K562 (cell line): Measurements from ENCODE around the gene HEXIM1. TPM values are rescaled to one million over a fixed set of nuclear protein-coding genes. Genes with fewer than 3 reads are reported as not detected.

ENCODE experiments used
- ARID2 ChIP-seq: fragments of 450-650 bp; IDR thresholded peaks from 2 replicates; pipeline ENCODE4 v1.6.1; 2017; ENCODE audit warnings: antibody characterized with exemption, mild to moderate bottlenecking
- ATF4 ChIP-seq: fragments of 450-650 bp; formaldehyde crosslinking; IDR thresholded peaks from 2 replicates; pipeline ENCODE4 v1.4.0; 2022; ENCODE audit warnings: mild to moderate bottlenecking, moderate library complexity
- BDP1 ChIP-seq: IDR thresholded peaks from 3 replicates; pipeline ENCODE4 v1.6.1; 2011; ENCODE audit not compliant: insufficient read length, insufficient read depth
- CBX3 ChIP-seq, 2 experiments: IDR thresholded peaks; 1 replicate in 1 of 2; 2 replicates in 1 of 2; pipeline ENCODE4 v1.6.1; 2012; ENCODE audit warnings: inconsistent platforms in 2 of 2, low read length in 2 of 2, borderline replicate concordance in 1 of 2, control low read depth in 1 of 2
- E2F3 ChIP-seq: fragments of 250-450 bp; sonication (Bioruptor Pico); IDR thresholded peaks from 2 replicates; pipeline ENCODE4 v1.4.0; 2020; ENCODE audit warnings: mild to moderate bottlenecking
- E2F8 ChIP-seq: fragments of 450-650 bp; IDR thresholded peaks from 2 replicates; pipeline ENCODE4 v1.7.1; 2018; ENCODE audit warnings: mild to moderate bottlenecking, low read depth; ENCODE audit not compliant: partially characterized antibody
- ELF2 ChIP-seq: fragments of 250-450 bp; sonication (Bioruptor Pico); IDR thresholded peaks from 2 replicates; pipeline ENCODE4 v1.5.0; 2021; ENCODE audit warnings: mild to moderate bottlenecking
- EP400 ChIP-seq: fragments of 450-650 bp; IDR thresholded peaks from 2 replicates; pipeline ENCODE4 v1.6.1; 2017; ENCODE audit warnings: antibody characterized with exemption, mild to moderate bottlenecking, moderate library complexity
- FOXA1 ChIP-seq: fragments of 450-650 bp; IDR thresholded peaks from 2 replicates; pipeline ENCODE4 v1.6.1; 2016; ENCODE audit warnings: mild to moderate bottlenecking, borderline replicate concordance
- FOXK2 ChIP-seq, 2 experiments: fragments of 450-650 bp; IDR thresholded peaks in 1 of 2; conservative IDR thresholded peaks in 1 of 2; 2 replicates each; pipeline ENCODE4 v1.6.1; 2016; ENCODE audit warnings: low read depth in 2 of 2, mild to moderate bottlenecking in 1 of 2
- HMGN3 ChIP-seq: IDR thresholded peaks from 2 replicates; pipeline ENCODE4 v1.6.1; 2011; ENCODE audit warnings: borderline replicate concordance, low read depth, mild to moderate bottlenecking, mixed read lengths, low read length; ENCODE audit not compliant: insufficient read length; ENCODE audit errors: extremely low read depth
- KDM1A ChIP-seq, 2 experiments: fragments of 450-650 bp; IDR thresholded peaks; 2 replicates each; pipeline ENCODE4 v1.6.1; 2016; ENCODE audit warnings: mild to moderate bottlenecking in 2 of 2
- MCM3 ChIP-seq: fragments of 450-650 bp; IDR thresholded peaks from 2 replicates; pipeline ENCODE4 v1.6.1; 2016
- POLR2AphosphoS5 ChIP-seq: IDR thresholded peaks from 2 replicates; pipeline ENCODE4 v1.6.1; 2011; ENCODE audit warnings: mild to moderate bottlenecking, low read depth, low read length, moderate library complexity; ENCODE audit not compliant: control insufficient read depth, insufficient read depth
- TEAD2 ChIP-seq: fragments of 450-650 bp; IDR thresholded peaks from 2 replicates; pipeline ENCODE4 v1.6.1; 2016; ENCODE audit warnings: missing genetic modification characterization, control low read depth, missing compliant biosample characterization
- VEZF1 ChIP-seq: fragments of 200-800 bp; sonication (Bioruptor generic); IDR thresholded peaks from 2 replicates; pipeline ENCODE4 v1.6.1; 2017; ENCODE audit warnings: missing genetic modification characterization, missing compliant biosample characterization
- ZKSCAN1 ChIP-seq: fragments of 150-350 bp; IDR thresholded peaks from 2 replicates; pipeline ENCODE4 v1.6.1; 2016; ENCODE audit warnings: low read depth, low read length
- ZNF277 ChIP-seq: fragments of 250-450 bp; sonication (Bioruptor Pico); IDR thresholded peaks from 2 replicates; pipeline ENCODE4 v1.8.0; 2022; ENCODE audit warnings: inconsistent platforms, mild to moderate bottlenecking, moderate library complexity, borderline replicate concordance
- ZNF282 ChIP-seq: sonication (generic); formaldehyde crosslinking; IDR thresholded peaks from 2 replicates; pipeline ENCODE4 v1.8.1; 2023; ENCODE audit warnings: missing genetic modification reagents
- ZNF512 ChIP-seq: IDR thresholded peaks from 2 replicates; pipeline ENCODE4 v1.6.1; 2016; ENCODE audit warnings: missing genetic modification characterization, missing compliant biosample characterization
- polyA plus RNA-seq, 8 experiments: library from polyadenylated mRNA; depleted of rRNA in 4 of 8; stranded (reverse) in 5 of 8; unstranded in 3 of 8; fragments of >200 nt; fragmentation: Nextera tagmentation in 2 of 8; fragmentation: Illumina TruSeq in 1 of 8; extraction: Ambion mirVana in 2 of 8; extraction: Trizol in 1 of 8; gene quantifications; 2 replicates each; pipeline versions ENCODE4 v1.2.1 to v1.2.3, GENCODE V29; 2011 to 2014; ENCODE audit warnings: inconsistent platforms in 1 of 8, missing spikeins in 1 of 8
- total RNA-seq, 7 experiments: library from RNA; depleted of rRNA in 6 of 7; stranded (reverse); fragments of >200 nt in 6 of 7; fragmentation: Illumina TruSeq in 2 of 7; extraction: Trizol in 2 of 7; gene quantifications; 2 replicates each; pipeline versions ENCODE4 v1.2.1 to v1.2.3, GENCODE V29; 2011 to 2021; ENCODE audit warnings: low replicate concordance in 1 of 7

The HEXIM1 gene
- total and polyA plus RNA-seq, 9 of the 15 experiments (the other 6 are each of a cell fraction or from before 2014, with no cell fraction given) = 1.4 to 28.3 (median 9.1) TPM

GRCh38 chr17:45161288-45162024 is 13.2 kb downstream of the HEXIM1 start, which contains the start of gene HEXIM2 (continued):
- peak; percentile 93 for TF ChIP-seq EP400
- TF ChIP-seq MCM3 = no peak
- no peak for TF ChIP-seq ARID2
- TF ChIP-seq VEZF1 (CRISPR knock-in tag) = peak; percentile 67
- no peak for TF ChIP-seq ATF4 (CRISPR knock-in tag)
- TF ChIP-seq CBX3 (IDR thresholded peaks at IDR 0.05; ENCODE audit: borderline replicate concordance in 1 of 2, low read length in 2 of 2) = peak in 1 of 2 experiments; percentile 75; a peak in 1 of 3 replicates
- TF ChIP-seq BDP1 = no peak
- peak; percentile 86; the same call in 1 of the 2 replicates for TF ChIP-seq POLR2AphosphoS5
- peak; percentile 57; the same call in 1 of the 2 replicates for TF ChIP-seq TEAD2 (tag)
- no peak for TF ChIP-seq KDM1A (IDR thresholded peaks at IDR 0.05)
- TF ChIP-seq ELF2 (CRISPR knock-in tag) = peak; percentile 68; the same call in 1 of the 2 replicates
- TF ChIP-seq E2F8 = peak; percentile 21
- TF ChIP-seq ZNF282 (CRISPR knock-in tag) = no peak
- peak; percentile 13; the same call in 1 of the 2 replicates for TF ChIP-seq ZKSCAN1
- TF ChIP-seq ZNF512 (tag) = no peak
- TF ChIP-seq FOXA1 = no peak
- TF ChIP-seq E2F3 (CRISPR knock-in tag) = 0 out of 2 replicates have a peak, but pooled peaks have one; percentile 37
- TF ChIP-seq HMGN3 = peak; percentile 59
- peak; percentile 98 to 99 for TF ChIP-seq FOXK2 (conservative IDR thresholded peaks at IDR 0.05 in 1 of 2, IDR thresholded peaks at IDR 0.05 in 1 of 2; ENCODE audit: low read depth in 2 of 2)
- TF ChIP-seq ZNF277 (CRISPR knock-in tag) = no peak
